Measurements from ENCODE around the gene TMEM120B. TPM values are rescaled to one million over a fixed set of nuclear protein-coding genes. Genes with fewer than 3 reads are reported as not detected.

Gene TMEM120B
- total RNA-seq, 1 experiment from 2014 or later = 20.5 TPM

- ChIA-PET RAD21 (ENCODE audit: low non-redundant PET in 1 of 2, low total read pairs in 2 of 2, uncharacterized antibody in 2 of 2, unreplicated experiment in 2 of 2) (interaction anchor here in 1 of 2 experiments (1.3 kb wide), 1 partner anchor 89 kb away, joined by 3 read pairs; the partner anchor contains the start of gene PSMD9), POLR2A (interaction anchor here (0.8 to 2.6 kb wide), 2 partner anchors 13 to 89 kb away, joined by 3 to 9 read pairs; no protein-coding TSS in a partner anchor), CTCF (interaction anchor here (6.9 kb wide), 1 partner anchor 12 kb away, joined by 149 read pairs; no protein-coding TSS in a partner anchor)
- ATAC-seq (peak; percentile 15), DNase-seq (ENCODE audit: low read depth, low spot score) (peak; percentile 75)
- BruUV-seq (replicated peaks) = no TSS peak
- H4K20me1 ChIP-seq (ENCODE audit: insufficient read depth) = no peaks in the 10 kb centered on the region
- intact Hi-C loops (cut with micrococcal nuclease) = no loop called here
- no peak overlapping the region for H2AFZ ChIP-seq (ENCODE audit: low read depth, low read length, poor library complexity, severe bottlenecking)
- no peaks in the 10 kb centered on the region for H3K9me3 ChIP-seq (ENCODE audit: control insufficient read depth in 1 of 2, insufficient read depth in 1 of 2, low read depth in 1 of 2, low read length in 2 of 2)
- no peaks in the 10 kb centered on the region for H3K27me3 ChIP-seq (ENCODE audit: insufficient read depth, low read length)
- H3K79me2 ChIP-seq (ENCODE audit: insufficient read depth, low read length) = peaks cover 33% of the 10 kb centered on the region
- TF ChIP-seq YY1 (IDR thresholded peaks at IDR 0.05; ENCODE audit: extremely low read depth, insufficient replicate concordance, low read depth, low read length) (peak; percentile 20), ELF1 (IDR thresholded peaks at IDR 0.05; ENCODE audit: borderline replicate concordance, low read depth) (no peak), SIN3A (IDR thresholded peaks at IDR 0.05; ENCODE audit: low read depth) (no peak), ZNF274 (IDR thresholded peaks at IDR 0.05; ENCODE audit: low read depth, low read length) (no peak), EZH2phosphoT487 (IDR thresholded peaks at IDR 0.05; ENCODE audit: borderline replicate concordance) (no peak), TCF7L2 (IDR thresholded peaks at IDR 0.05; ENCODE audit: borderline replicate concordance, extremely low read depth, insufficient read depth, insufficient read length) (peak; percentile 20)
- H3K4me1 ChIP-seq (ENCODE audit: control insufficient read depth in 1 of 2, insufficient read depth in 2 of 2, low read length in 2 of 2) = peaks cover 52 to 83% of the 10 kb centered on the region in 2 experiments
- H3K9ac ChIP-seq (ENCODE audit: low read length) = peak overlapping the region; percentile 98
- H3K9me2 ChIP-seq (ENCODE audit: insufficient read depth) = no peaks in the 10 kb centered on the region
- peak overlapping the region; percentile 45 to 66 for H3K4me3 ChIP-seq (replicated peaks in 1 of 2; ENCODE audit: low read depth in 1 of 2, low read length in 2 of 2)
- no peaks in the 10 kb centered on the region for H3K36me3 ChIP-seq (ENCODE audit: control insufficient read depth in 1 of 2, insufficient read depth in 2 of 2, low read length in 2 of 2)
- peak overlapping the region; percentile 99 for H3K4me2 ChIP-seq (ENCODE audit: low read length)
- H3K27ac ChIP-seq (ENCODE audit: low read depth, low read length) = peak overlapping the region; percentile 100
Observed at GRCh38 chr12:121799156-121799841, 86.7 kb downstream of the TMEM120B start.

Measured in HCT116 (cell line).